GM19328 (cell line): ENCODE data around the gene INO80.

Source experiments
- ATAC-seq: cut with Tn5 transposase; IDR thresholded peaks from one replicate; pipeline ENCODE4 v1.9.1; 2021; ENCODE audit warnings: mild to moderate bottlenecking, moderate library complexity; ENCODE audit not compliant: unreplicated experiment

INO80 gene

DNA sequence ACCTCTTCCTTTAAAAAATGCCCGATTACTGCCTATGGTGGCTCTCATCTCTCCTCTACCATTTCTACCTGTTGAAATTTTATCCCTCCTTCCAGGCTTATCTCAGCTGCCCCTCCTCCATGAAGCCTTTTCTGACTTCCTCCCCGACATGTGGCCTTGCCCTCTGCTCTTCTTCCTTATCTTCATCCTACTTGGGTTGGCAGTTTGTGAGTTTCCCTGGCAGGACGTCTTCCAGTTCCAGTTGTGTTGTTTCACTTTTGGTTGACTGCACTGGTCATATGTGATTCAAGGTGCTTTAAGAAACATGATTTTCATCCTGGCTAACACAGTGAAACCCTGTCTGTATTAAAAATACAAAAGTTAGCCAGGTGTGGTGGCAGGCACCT lies 182.6 kb downstream of the INO80 start:
- ATAC-seq = no peak

DNA sequence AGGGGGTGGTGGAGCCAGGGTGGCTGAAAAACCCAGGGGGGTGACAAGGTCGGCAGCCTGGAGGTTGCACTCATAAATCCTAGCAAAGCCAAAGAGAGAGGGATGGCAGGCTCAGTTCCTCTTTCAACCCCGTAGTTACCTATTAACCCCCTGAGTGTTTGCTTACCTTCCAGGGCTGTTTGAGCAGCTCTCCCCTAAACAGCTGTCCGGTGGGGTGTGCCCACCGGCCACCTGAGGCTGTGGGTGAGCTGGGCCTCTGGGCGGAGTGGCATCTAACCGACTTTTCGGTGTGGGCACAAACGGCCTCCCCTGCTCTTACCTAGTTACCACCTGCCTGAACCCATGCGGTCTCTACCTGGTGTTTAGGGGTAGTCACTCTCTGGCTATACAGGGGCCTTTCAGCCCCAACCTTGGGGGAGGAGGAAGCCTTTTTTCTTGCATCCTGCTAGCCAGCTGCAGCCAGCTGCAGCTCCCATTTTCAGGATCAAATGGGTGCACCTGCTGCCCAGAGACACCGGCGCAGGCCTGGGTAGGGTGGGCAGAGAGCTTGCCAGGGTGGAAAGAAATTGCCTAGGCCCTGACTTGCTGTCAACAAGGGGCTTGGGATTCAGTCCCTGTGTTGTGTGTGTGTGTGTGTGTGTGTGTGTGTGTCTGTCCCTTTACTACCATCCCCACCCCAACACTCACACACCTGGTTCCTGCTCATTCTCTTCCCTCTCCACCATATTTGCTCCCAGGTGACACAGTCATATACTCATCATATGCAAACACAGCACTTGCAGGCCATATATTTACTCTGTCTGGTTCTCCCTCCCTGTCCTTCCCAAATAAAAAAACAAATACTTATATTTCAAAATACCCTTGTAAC lies 183.2 kb downstream of the INO80 start:
- ATAC-seq = no peak

DNA sequence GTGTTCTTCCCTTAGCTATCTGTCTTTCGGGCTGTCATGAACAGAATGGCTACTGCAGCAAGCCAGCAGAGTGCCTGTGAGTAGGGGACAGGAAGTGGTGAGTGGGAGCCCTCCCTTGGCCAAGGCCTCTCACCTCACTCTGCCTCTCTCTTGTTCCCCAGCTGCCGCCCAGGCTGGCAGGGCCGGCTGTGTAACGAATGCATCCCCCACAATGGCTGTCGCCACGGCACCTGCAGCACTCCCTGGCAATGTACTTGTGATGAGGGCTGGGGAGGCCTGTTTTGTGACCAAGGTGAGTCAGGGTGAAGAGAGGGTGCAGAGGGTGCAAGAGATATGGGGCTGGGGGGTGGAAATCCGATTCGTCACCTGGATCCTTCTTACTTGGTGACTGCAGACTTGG lies 183.9 kb downstream of the INO80 start:
- ATAC-seq = no peak

DNA sequence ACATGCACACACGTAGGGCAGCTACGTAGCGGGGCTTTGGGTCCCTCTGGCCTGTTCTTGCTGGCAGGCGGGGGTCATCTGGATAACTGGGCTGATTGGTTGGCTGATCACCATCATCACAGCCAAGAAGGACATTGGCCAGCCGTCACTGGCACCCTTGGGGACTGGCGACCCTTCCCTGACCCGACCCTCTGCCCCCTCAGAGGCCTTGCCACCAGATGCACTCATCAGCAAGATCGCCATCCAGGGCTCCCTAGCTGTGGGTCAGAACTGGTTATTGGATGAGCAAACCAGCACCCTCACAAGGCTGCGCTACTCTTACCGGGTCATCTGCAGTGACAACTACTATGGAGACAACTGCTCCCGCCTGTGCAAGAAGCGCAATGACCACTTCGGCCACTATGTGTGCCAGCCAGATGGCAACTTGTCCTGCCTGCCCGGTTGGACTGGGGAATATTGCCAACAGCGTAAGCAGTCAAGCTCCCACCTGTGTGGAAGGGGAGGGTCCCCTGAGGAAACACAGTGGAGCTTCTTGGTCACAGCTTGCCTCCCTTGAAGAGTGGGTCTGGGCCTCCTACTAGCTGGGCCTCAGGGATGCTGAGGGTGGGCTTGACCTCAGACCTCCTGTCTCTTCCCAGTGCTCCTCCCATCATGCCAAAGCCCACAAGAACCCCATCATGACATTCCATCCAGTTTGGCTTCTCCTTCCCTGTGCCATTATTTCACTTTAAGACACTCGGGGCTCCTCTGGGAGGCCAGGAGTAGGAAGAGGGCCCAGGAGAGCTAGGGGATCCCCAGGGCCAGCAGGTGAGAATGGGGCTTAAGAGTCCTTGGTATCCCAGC lies 184.6 kb downstream of the INO80 start:
- no peak for ATAC-seq

DNA sequence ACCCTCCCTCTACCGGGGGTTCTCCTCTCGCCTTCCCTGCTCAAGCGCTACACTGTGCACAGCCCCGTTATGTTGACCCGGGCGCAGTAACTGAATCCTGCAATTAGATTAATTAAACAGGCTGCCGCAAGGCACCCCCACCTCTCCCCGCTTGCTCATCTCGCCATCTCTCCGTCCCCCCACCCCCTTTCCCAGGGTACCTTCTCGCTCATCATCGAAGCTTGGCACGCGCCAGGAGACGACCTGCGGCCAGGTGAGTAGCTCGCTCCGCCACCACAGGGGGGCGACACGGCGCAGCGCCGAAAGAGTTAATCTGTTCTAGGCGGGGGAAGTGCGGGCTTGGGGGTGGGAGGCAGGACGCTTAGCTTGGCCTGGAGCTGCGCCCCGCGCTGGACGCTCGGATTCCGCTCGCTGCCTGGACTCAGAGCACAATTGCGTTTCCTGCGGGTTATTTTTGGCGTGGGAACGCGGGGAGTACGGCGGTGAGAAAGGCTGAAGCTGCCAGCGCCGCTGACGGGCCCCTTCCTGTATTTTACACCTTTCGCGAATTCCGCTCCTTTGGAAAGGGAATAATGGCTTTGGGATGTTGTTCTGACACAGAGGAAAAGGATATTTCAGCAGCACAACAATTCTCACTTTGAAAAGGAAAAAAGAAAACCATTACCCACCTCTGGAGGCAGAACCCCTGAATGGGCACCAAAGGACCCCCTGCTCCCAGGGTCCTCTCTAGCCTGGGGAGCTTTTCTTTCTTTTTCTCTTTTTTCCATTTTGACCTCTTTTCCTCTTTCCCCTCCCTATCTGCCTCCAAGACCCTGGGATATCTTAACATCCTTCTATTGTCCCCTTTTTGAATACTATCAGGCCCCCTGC lies 185.4 kb downstream of the INO80 start:
- no peak for ATAC-seq

DNA sequence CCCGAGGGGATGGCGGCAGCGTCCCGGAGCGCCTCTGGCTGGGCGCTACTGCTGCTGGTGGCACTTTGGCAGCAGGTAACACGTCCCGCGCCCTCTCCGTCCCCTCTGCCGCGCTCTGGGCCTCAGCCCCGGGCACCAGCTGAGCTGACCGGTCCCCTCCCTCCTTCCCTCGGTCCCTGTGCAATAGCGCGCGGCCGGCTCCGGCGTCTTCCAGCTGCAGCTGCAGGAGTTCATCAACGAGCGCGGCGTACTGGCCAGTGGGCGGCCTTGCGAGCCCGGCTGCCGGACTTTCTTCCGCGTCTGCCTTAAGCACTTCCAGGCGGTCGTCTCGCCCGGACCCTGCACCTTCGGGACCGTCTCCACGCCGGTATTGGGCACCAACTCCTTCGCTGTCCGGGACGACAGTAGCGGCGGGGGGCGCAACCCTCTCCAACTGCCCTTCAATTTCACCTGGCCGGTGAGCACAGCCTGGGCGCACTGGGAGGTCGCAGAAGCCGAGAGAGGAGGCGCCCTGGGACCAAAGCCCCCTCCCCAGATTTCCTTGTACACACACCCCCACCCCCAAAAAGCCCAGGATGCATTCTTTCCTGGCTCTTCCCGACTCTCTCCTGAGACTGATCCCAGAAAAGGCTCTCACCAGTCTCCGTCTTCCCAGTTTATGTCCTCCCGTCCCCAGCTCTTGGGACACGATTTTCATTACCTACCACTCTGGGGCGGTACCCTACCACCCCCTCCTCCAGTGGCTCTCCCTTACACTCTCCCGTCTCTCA lies 186.2 kb downstream of the INO80 start:
- no peak for ATAC-seq
